Measurements from ENCODE around the gene BRCA2. TPM values are rescaled to one million over a fixed set of nuclear protein-coding genes. Genes with fewer than 3 reads are reported as not detected.

BRCA2 gene
- total RNA-seq, 4 donors from 2014 or later, result 2.1 to 6.1 (median 4.1) TPM

DNA sequence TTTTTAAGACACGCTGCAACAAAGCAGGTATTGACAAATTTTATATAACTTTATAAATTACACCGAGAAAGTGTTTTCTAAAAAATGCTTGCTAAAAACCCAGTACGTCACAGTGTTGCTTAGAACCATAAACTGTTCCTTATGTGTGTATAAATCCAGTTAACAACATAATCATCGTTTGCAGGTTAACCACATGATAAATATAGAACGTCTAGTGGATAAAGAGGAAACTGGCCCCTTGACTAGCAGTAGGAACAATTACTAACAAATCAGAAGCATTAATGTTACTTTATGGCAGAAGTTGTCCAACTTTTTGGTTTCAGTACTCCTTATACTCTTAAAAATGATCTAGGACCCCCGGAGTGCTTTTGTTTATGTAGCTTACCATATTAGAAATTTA, 1.2 kb downstream of the BRCA2 start:
- DNase-seq, result no peak
- intact Hi-C loops (cut with DNase I), result loop anchor here (10.0 kb wide), 1 partner anchor 402 kb away; no protein-coding TSS in a partner anchor
- peaks cover 0 to 15% (median 0%) of the 10 kb centered on the region in 3 donors for H3K4me1 ChIP-seq
- 61 to 73% methylated on average over 6 of the region's 6 CpGs for WGBS, 2 donors
- no peak for TF ChIP-seq POLR2A (IDR thresholded peaks at IDR 0.05)
- peak overlapping the region; percentile 87 to 99 (median 94) for H3K27ac ChIP-seq
- H3K9me3 ChIP-seq, result no peaks in the 10 kb centered on the region
- H3K4me3 ChIP-seq, result peak overlapping the region in 2 of 4 donors; percentile 68 to 77
- no peaks in the 10 kb centered on the region for H3K27me3 ChIP-seq
- H3K36me3 ChIP-seq, result no peaks in the 10 kb centered on the region

DNA sequence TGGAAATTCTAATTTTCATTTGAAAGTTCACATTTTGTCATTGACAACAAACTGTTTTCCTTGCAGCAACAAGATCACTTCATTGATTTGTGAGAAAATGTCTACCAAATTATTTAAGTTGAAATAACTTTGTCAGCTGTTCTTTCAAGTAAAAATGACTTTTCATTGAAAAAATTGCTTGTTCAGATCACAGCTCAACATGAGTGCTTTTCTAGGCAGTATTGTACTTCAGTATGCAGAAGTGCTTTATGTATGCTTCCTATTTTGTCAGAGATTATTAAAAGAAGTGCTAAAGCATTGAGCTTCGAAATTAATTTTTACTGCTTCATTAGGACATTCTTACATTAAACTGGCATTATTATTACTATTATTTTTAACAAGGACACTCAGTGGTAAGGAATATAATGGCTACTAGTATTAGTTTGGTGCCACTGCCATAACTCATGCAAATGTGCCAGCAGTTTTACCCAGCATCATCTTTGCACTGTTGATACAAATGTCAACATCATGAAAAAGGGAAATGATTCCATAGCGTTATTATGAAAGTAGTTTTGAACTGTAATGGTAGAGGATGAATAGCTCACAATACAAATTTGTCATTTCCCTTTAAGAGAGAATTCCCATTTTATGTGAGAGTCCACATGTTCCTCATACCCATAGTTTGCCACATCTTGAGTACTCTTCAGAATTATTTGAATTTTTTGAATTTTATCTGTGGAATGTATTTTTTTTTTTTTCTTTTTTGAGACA, 2.6 kb downstream of the BRCA2 start:
- 79 to 83% methylated on average over 2 of the region's 2 CpGs for WGBS, 2 donors
- no peak for DNase-seq
- no peaks in the 10 kb centered on the region for H3K36me3 ChIP-seq
- TF ChIP-seq POLR2A (IDR thresholded peaks at IDR 0.05), result no peak
- TF ChIP-seq, protein P1, sequence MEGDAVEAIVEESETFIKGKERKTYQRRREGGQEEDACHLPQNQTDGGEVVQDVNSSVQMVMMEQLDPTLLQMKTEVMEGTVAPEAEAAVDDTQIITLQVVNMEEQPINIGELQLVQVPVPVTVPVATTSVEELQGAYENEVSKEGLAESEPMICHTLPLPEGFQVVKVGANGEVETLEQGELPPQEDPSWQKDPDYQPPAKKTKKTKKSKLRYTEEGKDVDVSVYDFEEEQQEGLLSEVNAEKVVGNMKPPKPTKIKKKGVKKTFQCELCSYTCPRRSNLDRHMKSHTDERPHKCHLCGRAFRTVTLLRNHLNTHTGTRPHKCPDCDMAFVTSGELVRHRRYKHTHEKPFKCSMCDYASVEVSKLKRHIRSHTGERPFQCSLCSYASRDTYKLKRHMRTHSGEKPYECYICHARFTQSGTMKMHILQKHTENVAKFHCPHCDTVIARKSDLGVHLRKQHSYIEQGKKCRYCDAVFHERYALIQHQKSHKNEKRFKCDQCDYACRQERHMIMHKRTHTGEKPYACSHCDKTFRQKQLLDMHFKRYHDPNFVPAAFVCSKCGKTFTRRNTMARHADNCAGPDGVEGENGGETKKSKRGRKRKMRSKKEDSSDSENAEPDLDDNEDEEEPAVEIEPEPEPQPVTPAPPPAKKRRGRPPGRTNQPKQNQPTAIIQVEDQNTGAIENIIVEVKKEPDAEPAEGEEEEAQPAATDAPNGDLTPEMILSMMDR (IDR thresholded peaks at IDR 0.05), result no peak
- no peaks in the 10 kb centered on the region for H3K27me3 ChIP-seq
- H3K4me3 ChIP-seq, result no peak overlapping the region
- no peak overlapping the region for H3K27ac ChIP-seq
- no peaks in the 10 kb centered on the region for H3K9me3 ChIP-seq
- peaks cover 0 to 15% (median 0%) of the 10 kb centered on the region in 3 donors for H3K4me1 ChIP-seq
- intact Hi-C loops (cut with DNase I), result loop anchor here (10.0 kb wide), 1 partner anchor 403 kb away; no protein-coding TSS in a partner anchor

DNA sequence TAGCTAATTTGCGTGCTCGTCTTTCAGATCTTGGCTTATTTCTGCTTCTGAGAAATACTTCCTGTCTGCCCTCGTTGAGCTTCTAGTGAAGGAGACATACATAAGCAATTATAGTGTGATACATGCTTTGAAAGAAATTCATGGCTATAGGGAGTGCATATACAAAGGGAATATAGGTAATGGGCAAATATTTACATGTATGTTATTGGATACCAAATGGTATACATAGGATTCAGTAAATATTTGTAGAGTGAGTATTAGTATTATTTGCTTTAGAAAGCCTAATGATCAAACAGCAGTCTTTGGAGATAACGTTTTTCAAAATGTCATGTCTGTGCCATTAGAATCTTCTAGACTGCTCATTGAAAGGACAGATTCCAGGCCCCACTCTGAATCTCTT, 5.2 kb downstream of the BRCA2 start:
- Histone ChIP-seq H3K27ac (no peak overlapping the region), H3K4me1 (peaks cover 0 to 9% (median 0%) of the 10 kb centered on the region in 3 donors), H3K4me3 (no peak overlapping the region), H3K36me3 (no peaks in the 10 kb centered on the region), H3K9me3 (no peaks in the 10 kb centered on the region), H3K27me3 (no peaks in the 10 kb centered on the region)
- DNase-seq, result no peak
- intact Hi-C loops (cut with DNase I), result no loop called here
- TF ChIP-seq POLR2A (IDR thresholded peaks at IDR 0.05), result no peak
- TF ChIP-seq, protein P1 (IDR thresholded peaks at IDR 0.05), result no peak
- 64 to 66% methylated on average over 4 of the region's 4 CpGs for WGBS, 2 donors

DNA sequence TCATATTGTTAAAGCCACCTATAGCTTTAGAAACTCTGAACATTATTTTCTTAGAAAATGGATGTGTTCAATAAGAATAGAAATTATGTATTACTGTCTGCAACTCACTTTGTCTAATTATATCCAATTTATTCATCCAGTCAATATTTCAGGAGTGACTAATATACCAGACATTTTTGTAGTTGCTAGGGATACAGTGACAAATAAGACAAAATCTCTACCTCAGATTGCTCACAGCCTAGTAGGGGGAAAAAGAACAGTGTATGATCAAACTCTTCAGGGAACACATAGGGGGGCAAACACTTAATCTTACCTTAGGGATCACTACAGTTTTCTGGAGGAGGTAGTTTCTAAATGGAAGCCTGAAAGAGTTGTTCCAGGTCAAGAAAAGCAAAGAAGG, 8.6 kb downstream of the BRCA2 start:
- DNase-seq, result no peak
- Histone ChIP-seq H3K4me3 (no peak overlapping the region), H3K9me3 (no peaks in the 10 kb centered on the region), H3K27me3 (no peaks in the 10 kb centered on the region), H3K4me1 (no peaks in the 10 kb centered on the region), H3K27ac (no peak overlapping the region), H3K36me3 (no peaks in the 10 kb centered on the region)
- intact Hi-C loops (cut with DNase I), result no loop called here
- no peak for TF ChIP-seq POLR2A (IDR thresholded peaks at IDR 0.05)
- TF ChIP-seq, protein P1 (IDR thresholded peaks at IDR 0.05), result no peak

DNA sequence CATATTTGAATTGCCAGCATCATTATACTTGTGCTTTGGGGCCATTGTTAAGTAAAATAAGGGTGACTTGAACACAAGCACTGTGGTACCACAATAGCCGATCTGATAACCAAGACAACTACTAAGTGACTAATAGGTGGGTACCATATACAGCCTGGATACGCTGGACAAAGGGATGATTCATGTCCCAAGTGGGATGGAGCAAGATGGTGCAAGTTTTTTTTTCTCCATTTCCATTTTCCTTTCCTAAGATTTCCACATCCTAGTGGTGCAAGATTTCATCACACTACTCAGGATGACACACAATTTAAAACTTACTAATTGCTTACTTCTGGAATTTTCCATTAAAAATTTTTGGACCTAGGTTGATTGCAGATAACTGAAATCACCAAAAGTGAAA, 15.1 kb downstream of the BRCA2 start:
- WGBS, 2 donors, result 40 to 81% methylated on average over 2 of the region's 2 CpGs
- Histone ChIP-seq H3K27me3 (no peaks in the 10 kb centered on the region), H3K36me3 (no peaks in the 10 kb centered on the region), H3K4me3 (no peak overlapping the region), H3K4me1 (no peaks in the 10 kb centered on the region), H3K27ac (no peak overlapping the region), H3K9me3 (no peaks in the 10 kb centered on the region)
- DNase-seq, result no peak
- TF ChIP-seq, protein P1 (IDR thresholded peaks at IDR 0.05), result no peak
- no peak for TF ChIP-seq POLR2A (IDR thresholded peaks at IDR 0.05)
- intact Hi-C loops (cut with DNase I), result no loop called here

Measured in esophagus squamous epithelium (tissue), 5 donors.